ENCODE data around the gene ATP11A.

- TF ChIP-seq CTCF (IDR thresholded peaks at IDR 0.05; ENCODE audit: low read length) = no peak
- no peak for TF ChIP-seq EZH2 (optimal IDR thresholded peaks at IDR 0.05; ENCODE audit: low read depth, low read length)
- TF ChIP-seq EZH2phosphoT487 (IDR thresholded peaks at IDR 0.05; ENCODE audit: low read length) = no peak
These were observed 94.1 kb downstream of the ATP11A start for GRCh38 chr13:112783978-112784371.
